HG03045 (cell line): ENCODE measurements around the gene BRD8.
"Not testable (repeated sequence)": the region's sequence is repeated elsewhere in the genome, so short reads cannot be mapped to it uniquely, and the experiment has no call there.

ENCODE experiments used
- ATAC-seq: cut with Tn5 transposase; IDR thresholded peaks from one replicate; pipeline ENCODE4 v1.9.1; 2021; ENCODE audit warnings: mild to moderate bottlenecking, moderate library complexity; ENCODE audit not compliant: unreplicated experiment

The BRD8 gene, protein sequence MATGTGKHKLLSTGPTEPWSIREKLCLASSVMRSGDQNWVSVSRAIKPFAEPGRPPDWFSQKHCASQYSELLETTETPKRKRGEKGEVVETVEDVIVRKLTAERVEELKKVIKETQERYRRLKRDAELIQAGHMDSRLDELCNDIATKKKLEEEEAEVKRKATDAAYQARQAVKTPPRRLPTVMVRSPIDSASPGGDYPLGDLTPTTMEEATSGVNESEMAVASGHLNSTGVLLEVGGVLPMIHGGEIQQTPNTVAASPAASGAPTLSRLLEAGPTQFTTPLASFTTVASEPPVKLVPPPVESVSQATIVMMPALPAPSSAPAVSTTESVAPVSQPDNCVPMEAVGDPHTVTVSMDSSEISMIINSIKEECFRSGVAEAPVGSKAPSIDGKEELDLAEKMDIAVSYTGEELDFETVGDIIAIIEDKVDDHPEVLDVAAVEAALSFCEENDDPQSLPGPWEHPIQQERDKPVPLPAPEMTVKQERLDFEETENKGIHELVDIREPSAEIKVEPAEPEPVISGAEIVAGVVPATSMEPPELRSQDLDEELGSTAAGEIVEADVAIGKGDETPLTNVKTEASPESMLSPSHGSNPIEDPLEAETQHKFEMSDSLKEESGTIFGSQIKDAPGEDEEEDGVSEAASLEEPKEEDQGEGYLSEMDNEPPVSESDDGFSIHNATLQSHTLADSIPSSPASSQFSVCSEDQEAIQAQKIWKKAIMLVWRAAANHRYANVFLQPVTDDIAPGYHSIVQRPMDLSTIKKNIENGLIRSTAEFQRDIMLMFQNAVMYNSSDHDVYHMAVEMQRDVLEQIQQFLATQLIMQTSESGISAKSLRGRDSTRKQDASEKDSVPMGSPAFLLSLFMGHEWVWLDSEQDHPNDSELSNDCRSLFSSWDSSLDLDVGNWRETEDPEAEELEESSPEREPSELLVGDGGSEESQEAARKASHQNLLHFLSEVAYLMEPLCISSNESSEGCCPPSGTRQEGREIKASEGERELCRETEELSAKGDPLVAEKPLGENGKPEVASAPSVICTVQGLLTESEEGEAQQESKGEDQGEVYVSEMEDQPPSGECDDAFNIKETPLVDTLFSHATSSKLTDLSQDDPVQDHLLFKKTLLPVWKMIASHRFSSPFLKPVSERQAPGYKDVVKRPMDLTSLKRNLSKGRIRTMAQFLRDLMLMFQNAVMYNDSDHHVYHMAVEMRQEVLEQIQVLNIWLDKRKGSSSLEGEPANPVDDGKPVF

DNA sequence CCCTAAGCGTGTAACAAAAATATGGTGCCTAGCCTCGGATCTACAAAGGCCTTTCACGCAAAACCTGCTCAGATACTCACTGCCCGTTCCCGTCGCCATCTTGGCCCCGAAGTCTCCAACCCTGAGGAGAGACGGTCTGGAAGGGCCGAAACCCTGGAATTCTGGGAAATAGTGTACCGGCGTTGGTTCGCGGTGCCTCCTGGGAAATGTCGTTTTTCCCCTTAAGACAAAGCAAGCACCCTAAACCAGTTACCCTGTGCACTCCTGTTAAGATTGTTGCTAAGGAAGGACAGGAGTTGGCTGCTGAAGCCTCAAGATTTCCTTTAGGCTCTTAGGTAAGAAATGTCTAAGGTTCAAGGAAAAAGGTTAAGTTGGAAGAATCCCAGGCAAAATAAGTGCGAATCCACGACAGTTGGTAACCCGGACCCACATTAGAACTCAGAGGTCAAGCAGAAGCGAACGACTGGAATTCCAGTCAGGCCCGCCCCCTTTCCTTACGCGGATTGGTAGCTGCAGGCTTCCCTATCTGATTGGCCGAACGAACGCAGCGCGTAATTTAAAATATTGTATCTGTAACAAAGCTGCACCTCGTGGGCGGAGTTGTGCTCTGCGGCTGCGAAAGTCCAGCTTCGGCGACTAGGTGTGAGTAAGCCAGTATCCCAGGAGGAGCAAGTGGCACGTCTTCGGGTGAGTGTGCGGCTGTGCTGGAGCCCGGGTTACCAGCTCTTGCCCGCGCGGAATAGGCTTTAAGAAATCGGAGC, at the start of gene BRD8, which contains the start of gene KIF20A:
Gene BRD8, minus strand, starts transcription at position 115 of the 761 bp plus-strand sequence. Its CDS starts 16 bp downstream, at position 99.
Gene KIF20A, plus strand, starts transcription at position 597 of the 761 bp plus-strand sequence. CDS start 569 bp downstream, outside the sequence.
- peak; percentile 83 for ATAC-seq

DNA sequence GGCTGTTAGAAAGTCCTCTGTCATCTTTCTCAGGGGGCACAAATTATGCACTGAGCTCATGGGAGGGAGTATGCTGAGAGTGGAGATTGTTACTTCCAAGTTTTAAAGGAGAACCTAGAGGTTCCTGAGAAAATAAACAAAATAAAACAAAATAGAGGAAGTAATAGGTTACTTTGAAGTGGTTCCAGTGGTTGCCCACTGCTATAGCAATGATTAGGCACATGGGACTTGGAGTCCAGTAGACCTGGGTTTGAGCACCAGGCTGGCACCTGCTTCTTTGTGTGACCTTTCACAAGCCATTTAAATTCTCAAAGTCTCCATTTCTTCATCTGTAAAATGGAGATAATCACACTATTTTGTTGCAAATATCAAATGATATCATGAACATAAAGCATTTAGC, 48.5 kb upstream of the BRD8 start:
- ATAC-seq: no peak

DNA sequence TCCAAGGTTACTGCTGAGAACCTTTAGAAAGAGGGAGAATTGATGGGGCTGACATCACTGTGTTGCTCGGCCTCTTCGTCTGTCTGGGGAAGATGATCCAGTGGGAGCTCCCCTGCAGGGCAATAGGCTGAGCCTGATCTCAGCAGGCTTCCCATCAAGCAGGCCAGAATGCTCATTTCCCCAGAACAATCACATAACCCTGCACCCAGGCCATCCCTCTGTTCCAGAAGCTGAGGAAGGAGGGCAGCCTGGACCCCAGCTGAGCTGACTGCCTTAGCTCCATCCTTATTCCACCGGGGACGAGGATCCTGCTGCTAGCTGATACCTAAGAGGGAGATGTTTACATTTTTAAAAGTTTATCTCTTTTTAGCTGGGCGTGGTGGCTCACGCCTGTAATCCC, 46.3 kb upstream of the BRD8 start:
- no peak for ATAC-seq

DNA sequence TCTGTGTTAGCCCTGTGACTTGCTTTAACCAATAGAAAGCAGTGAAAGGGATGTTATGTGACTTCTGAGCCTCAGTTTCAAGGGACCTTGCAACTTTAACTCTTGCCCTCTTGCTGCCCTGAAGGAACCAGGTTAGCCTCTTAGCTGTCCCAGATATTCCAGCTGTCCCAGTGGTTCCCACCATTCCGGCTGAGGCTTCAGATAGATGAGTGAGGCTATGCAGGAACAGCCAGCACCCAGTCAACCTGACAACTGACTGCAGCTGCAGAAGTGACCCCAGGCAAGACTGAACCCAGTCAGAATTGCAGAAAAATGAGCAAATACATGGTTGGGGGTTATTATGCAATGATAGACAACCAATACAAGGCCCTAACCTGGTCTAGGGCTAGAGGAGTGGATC, 45.1 kb upstream of the BRD8 start:
- ATAC-seq: no peak

DNA sequence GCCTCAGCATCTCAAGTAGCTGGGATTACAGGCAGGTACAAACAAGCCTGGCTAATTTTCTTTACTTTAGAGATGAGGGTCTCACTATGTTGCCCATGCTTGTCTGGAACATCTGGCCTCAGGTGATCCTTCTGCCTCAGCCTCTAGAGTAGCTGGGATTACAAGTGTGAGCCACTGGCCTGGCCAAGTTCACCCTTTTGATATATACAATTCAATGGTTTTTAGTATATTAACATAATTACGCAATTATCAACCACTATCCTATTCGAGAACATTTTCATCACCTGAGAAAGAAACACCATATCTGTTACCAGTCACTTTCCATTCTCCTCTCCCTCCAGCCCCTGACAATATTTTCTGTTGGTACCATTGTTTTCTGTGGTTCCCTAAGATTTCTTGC, 38.4 kb upstream of the BRD8 start:
- ATAC-seq: no peak

DNA sequence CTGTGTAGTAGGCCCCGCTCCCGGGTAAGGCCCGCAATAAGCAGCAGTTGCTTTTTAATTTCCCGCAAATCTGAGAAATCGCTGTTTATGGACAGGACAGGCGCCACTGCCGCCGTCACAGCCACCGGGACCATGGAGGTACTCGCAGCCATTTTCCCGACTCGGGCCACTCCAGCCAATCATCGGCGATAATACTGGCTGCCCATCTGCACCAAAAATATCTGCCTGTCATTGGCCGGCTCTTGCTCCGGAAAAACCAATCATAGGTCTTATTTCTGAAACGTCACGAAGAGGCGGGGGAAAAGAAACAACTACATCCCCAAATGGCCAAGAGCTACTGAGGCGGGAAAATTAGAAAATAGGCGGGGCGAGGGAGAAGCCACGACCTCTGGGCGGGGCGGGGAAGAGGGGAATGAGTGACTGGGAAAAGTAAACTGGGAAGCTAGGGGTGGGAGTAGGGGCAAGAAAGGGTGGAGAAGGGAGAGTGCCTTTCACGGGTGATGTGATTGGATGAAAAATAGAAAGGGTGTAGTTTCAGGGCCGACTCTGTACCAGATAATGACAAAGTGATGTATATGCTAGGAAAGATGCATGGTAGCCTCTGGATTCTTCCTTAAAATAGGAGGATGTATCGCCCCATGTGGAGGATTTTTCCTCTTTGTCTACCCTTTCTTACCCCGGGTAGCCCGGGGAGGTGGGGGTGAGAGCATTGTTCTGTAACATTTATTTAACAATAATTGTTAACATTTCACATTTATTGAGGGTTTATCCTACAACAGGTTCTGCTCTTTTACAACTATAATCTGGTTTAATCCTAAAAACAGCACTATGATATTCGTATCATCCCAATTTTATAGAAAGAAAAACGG, 35.0 kb upstream of the BRD8 start, which contains the start of gene CDC23:
Gene CDC23, minus strand, starts transcription at position 163 of the 869 bp plus-strand sequence. Its CDS starts 11 bp downstream, at position 152.
- peak; percentile 97 for ATAC-seq

DNA sequence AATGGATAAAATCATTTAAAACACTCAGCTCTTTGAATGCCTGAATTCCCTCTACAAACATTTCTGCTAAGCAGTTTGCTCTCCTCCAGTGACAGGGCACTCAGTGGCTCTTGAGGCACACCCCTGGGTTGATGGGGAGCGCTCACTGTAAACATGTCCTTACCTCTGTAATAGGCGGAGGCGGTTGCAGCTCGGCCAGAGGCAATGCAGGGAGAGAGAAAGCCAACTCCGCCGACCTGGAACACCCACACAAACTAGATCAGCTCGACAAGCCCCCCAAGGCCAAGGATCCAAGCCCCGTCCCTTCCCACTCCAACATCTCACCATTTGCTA, 34.4 kb upstream of the BRD8 start:
- peak; percentile 26 for ATAC-seq

DNA sequence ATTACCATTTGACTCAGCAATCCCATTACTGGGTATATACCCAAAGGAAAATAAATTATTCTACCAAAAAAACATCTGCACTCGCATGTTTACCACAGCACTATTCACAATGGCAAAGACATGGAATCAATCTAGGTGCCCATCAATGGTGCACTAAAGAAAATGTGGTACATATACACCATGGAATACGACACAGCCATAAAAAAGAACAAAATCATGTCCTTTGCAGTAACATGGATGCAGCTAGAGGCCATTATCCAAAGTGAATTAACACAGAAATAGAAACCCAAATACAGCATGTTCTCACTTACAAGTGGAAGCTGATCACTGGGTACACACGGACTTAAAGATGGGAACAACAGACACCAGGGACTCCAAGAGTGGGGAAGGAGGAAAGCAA, 32.6 kb upstream of the BRD8 start:
- ATAC-seq: no peak

DNA sequence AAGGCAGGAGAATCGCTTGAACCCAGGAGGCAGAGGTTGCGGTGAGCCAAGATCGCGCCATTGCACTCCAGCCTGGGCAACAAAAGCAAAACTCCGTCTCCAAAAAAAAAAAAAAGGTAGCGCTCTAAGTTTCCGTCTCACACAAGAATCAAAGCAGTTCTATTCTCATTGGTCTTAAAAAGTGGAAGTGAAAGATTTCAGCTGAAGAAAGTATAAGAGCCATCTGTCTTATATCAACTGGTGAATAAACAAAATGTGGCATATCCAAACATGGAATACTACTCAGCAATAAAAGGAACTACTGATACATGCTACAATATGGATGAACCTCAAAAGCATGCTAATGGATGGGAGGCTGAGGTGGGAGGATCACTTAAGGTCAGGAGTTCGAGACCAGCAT, 15.4 kb upstream of the BRD8 start:
- not testable (repeated sequence) for ATAC-seq

DNA sequence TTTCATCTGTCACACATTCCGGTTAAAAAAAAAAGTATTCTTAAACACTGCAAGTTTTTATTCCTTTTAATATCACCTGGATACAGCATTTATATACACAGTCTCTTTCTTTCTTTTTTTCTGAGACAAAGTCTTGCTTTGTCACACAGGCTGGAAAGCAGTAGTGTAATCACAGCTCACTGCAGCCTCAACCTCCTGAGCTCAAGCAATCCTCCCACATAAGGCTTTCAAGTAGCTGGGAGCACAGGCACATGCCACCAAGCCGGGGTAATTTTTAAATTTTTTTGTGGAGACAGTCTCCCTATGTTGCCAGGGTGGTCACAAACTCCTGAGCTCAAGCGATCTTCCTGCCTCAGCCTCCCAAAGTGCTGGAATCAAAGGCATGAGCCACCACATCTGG, 14.4 kb upstream of the BRD8 start:
- no peak for ATAC-seq

DNA sequence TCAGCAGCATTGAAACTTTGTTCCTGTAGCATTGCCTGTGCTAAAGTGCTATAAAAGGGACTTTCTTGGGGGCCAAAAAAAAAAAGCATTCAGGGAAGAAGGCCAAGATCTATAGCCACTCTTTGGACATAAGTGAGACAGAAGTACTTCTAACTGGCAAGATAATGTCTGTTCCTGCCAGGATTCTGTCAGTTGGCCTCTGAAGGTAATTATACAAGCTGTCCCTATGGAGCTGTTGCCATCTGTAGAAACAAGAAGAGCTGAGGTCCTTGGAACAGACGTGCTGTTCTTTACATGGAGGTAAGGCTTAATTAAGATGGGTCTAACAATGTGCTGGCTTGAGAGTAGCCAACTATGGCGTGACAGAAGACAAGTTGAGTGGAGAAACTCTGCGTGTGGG, 10.2 kb upstream of the BRD8 start:
- ATAC-seq: no peak

DNA sequence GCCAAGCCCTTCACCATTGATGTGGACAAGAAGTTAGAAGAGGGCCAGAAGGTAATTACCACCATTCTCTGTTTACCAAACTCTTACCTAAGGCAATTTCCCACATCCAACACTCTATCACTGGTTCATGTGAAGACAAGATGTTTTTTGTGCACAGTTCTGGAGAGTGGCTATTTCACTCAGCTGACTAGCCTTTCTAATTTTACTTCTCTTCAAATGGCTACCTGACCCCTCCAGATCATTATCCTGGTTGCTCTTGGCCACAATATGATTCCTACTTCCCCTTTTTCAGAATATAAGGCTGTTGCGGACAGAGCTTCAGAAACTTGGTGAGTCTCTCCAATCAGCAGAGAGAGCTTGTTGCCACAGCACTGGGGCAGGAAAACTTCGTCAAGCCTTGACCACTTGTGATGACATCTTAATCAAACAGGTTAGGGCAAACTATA, 7.6 kb upstream of the BRD8 start:
- no peak for ATAC-seq

DNA sequence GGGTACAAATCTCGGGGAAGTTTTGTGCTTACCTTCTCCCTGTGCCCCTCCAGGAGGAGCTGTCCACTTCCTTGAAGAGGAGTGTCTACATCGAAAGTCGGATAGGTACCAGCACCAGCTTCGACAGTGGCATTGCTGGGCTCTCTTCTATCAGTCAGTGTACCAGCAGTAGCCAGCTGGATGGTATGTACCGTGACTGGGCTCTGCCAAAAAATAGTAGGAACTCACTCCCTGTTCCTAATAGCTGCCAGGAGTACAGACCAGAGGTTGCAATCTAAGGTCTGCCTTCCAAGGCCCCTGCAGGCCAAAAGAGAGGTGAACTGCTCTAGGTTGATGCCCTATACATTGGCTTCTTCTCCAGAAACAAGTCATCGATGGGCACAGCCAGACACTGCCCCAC, 4.4 kb upstream of the BRD8 start:
- no peak for ATAC-seq

DNA sequence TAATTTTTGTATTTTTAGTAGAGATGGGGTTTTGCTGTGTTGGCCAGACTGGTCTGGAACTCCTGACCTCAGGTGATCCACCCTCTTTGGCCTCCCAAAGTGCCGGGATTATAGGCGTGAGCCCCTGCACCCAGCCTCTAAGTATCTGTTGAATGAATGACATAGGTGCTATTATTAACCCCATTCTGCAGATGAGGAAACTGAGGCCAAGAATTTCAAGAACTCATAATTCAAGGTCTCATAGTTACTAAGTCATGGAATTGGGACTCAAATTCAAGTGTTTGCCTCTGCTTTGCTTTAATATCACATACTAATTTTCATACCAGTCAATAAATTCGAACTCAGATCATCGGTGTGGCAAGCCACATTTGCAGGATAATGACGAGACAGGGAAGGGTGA, 2.4 kb upstream of the BRD8 start:
- no peak for ATAC-seq

DNA sequence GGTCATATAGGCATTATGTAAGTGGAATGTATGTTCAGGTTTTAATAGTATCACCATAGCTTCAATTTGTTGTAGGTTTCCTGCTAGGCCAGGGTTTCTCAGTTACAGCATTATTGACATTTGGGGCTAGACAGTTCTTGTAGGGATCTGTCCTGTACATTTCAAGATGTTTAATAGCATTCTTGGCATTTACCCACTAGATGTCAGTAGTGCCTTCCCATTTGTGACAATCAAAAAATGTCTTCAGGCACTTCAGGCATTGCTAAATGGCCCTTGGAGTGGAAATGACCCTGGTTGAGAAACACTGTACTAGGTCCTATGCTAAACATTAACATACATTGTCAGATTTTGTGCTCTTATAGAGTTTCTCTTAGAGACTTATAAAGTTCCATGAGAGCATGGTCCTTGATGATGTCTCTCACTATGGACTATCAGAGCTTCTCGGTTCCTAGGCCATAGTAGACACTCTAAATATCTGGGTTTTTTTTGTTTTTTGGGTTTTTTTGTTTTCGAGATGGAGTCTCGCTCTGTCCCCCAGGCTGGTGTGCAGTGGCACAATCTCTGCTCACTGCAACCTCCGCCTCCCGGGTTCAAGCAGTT, 1.9 kb upstream of the BRD8 start:
- ATAC-seq: no peak

DNA sequence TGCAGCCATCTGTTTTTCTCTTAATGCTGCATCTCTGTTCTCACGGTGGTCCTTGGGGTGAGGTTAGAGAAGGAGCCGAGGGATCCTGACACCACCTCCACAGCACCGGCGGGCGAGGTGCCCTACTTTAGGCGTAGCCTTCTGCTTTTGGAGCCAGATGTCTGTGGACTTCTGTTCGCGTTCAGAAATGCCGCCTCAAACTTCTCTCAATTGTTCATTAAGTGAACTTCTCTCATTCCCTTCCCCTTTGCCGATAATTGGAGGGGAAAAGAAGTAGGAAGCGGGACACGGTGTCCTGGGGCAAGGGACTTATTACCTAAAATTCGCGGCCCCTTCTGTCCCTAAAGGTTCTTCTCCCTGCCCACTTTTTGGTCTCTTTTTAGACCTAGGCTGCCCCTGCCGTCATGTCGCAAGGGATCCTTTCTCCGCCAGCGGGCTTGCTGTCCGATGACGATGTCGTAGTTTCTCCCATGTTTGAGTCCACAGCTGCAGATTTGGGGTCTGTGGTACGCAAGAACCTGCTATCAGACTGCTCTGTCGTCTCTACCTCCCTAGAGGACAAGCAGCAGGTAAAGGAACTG, 937 bp upstream of the BRD8 start:
- ATAC-seq: peak; percentile 2

DNA sequence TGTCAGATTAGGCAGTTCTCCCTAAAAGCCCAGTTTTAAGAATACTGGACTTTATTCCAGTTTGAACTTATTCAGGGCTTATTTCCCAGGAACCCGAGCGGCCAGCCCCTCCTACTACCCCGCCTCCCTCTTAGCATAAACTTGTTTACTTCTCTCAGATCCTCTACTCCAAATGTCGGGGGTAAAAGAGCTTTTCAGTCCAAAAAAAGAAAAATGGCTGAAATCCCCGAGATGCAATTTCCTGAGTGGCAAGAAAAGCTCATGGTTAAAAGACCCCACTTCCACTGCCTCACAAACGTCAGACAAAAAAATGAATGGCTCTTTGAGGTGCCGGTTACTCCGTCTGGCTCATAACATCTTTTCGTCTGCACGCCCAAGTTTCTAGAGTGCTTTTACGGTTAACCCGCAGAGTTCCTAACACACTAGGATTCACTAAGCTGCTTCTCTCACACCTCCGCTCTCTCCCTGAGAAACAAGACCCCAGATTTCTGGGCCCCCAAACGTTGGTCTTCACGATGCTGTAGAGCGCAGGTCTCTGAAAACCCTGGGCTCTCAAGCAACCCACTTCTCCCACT, 402 bp downstream of the BRD8 start:
- peak; percentile 4 for ATAC-seq

DNA sequence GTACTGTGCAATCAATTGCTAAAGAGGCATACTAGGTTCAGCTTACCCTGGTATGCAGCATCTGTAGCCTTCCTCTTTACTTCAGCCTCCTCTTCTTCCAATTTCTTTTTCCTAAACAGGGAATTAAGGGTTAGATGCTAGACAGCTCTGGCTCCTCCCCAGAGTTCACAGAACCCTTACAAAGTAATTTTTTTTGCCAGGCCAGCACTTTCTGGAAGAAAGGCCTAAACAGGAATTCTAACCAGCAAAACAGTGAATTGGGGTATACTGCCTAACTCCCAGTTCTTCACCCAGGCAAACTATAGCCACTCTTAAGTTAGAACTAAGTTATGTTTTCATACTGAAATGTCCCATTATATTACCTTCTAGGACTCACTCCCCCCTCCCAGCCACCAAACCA, 8.1 kb downstream of the BRD8 start:
- no peak for ATAC-seq
